GM23248 (cell line): Measurements from ENCODE around the gene APOLD1.
A peak's percentile ranks its signal among the peaks of the same experiment; 100 is the strongest.

Source experiments
- EZH2 ChIP-seq: fragments of 200-600 bp; sonication (generic); IDR thresholded peaks from 2 replicates; pipeline ENCODE4 v1.6.1; 2018; ENCODE audit warnings: antibody characterized with exemption, mild to moderate bottlenecking; ENCODE audit not compliant: insufficient read depth, poor library complexity, severe bottlenecking
- EZH2phosphoT487 ChIP-seq: fragments of 200-600 bp; sonication (generic); IDR thresholded peaks from 2 replicates; pipeline ENCODE4 v1.6.1; 2018; ENCODE audit warnings: antibody characterized with exemption, moderate library complexity, mild to moderate bottlenecking, low read depth; ENCODE audit not compliant: insufficient read depth

GRCh38 chr12:12804432-12804886 lies 19.0 kb downstream of the APOLD1 start:
- TF ChIP-seq EZH2phosphoT487 (peak; percentile 54; the same call in 1 of the 2 replicates), EZH2 (no peak)
